Measurements from ENCODE around the gene JDP2.

GRCh38 chr14:75510547-75510946 lies 82.7 kb downstream of the JDP2 start:
- TF ChIP-seq POLR2A (IDR thresholded peaks at IDR 0.05) (no peak), CTCF (IDR thresholded peaks at IDR 0.05) (no peak)
